Naive thymus-derived CD4-positive, alpha-beta T cell (primary cell): ENCODE measurements around the gene NDRG4. TPM values are rescaled to one million over a fixed set of nuclear protein-coding genes. Genes with fewer than 3 reads are reported as not detected.

Source experiments
- ATAC-seq: fragments of 150-1000 bp; cut with Tn5 transposase; 2 replicates; pipeline ENCODE4 v1.10.0; 2021; ENCODE audit warnings: mild to moderate bottlenecking, moderate library complexity
- CTCF ChIA-PET: fragments of 350-600 bp; sonication (Branson Sonifier 250); formaldehyde crosslinking; loops from one replicate; lab custom pipeline; 2021; ENCODE audit warnings: antibody characterized with exemption; lab: Charles Lee
- POLR2A ChIA-PET: fragments of 350-600 bp; sonication (Branson Sonifier 250); formaldehyde crosslinking; loops from one replicate; lab custom pipeline; 2021; ENCODE audit warnings: antibody characterized with exemption, inconsistent platforms; lab: Charles Lee
- DNase-seq, 9 donors: peaks; one replicate each; pipeline versions ENCODE4 v3.0.0 to v3.0.0-alpha.2; 2020 to 2022; ENCODE audit warnings: mixed read lengths in 1 of 9
- H3K27ac ChIP-seq: one replicate; pipeline ENCODE4 v1.7.0; 2013; ENCODE audit warnings: mild to moderate bottlenecking, low read depth, low read length, moderate library complexity
- H3K27me3 ChIP-seq, 2 donors: one replicate each; pipeline ENCODE4 v1.7.0; 2013; ENCODE audit warnings: low read length in 2 of 2, mild to moderate bottlenecking in 2 of 2, moderate library complexity in 2 of 2; ENCODE audit not compliant: control insufficient read depth in 2 of 2, insufficient read depth in 2 of 2
- H3K36me3 ChIP-seq, 3 experiments: 1 replicate in 2 of 3; 2 replicates in 1 of 3; pipeline ENCODE4 v1.7.0; 2013; ENCODE audit warnings: low read length in 3 of 3, mild to moderate bottlenecking in 3 of 3, moderate library complexity in 1 of 3; ENCODE audit not compliant: insufficient read depth in 3 of 3, control insufficient read depth in 2 of 3
- H3K4me1 ChIP-seq, 2 donors: one replicate each; pipeline ENCODE4 v1.7.0; 2013; ENCODE audit warnings: low read length in 2 of 2, mild to moderate bottlenecking in 2 of 2, moderate library complexity in 1 of 2; ENCODE audit not compliant: control insufficient read depth in 2 of 2, insufficient read depth in 2 of 2
- H3K4me3 ChIP-seq: 2 replicates; pipeline ENCODE4 v1.7.0; 2013; ENCODE audit warnings: mild to moderate bottlenecking, low read length
- H3K9me3 ChIP-seq, 3 experiments: 1 replicate in 2 of 3; 2 replicates in 1 of 3; pipeline ENCODE4 v1.7.0; 2013; ENCODE audit warnings: low read length in 3 of 3; ENCODE audit not compliant: control insufficient read depth in 2 of 3
- H3K27ac Mint-ChIP-seq, 9 donors: one replicate each; pipeline ENCODE4 v1.8.0; 2020 to 2022; ENCODE audit warnings: mixed read lengths in 9 of 9, mild to moderate bottlenecking in 8 of 9, moderate library complexity in 5 of 9, inconsistent platforms in 2 of 9
- H3K27me3 Mint-ChIP-seq, 5 donors: one replicate each; pipeline ENCODE4 v1.8.0; 2021 to 2022; ENCODE audit warnings: mixed read lengths in 5 of 5, mild to moderate bottlenecking in 1 of 5
- H3K36me3 Mint-ChIP-seq, 5 donors: one replicate each; pipeline ENCODE4 v1.8.0; 2020 to 2022; ENCODE audit warnings: mixed read lengths in 5 of 5, mild to moderate bottlenecking in 3 of 5, inconsistent platforms in 1 of 5
- H3K4me1 Mint-ChIP-seq, 7 donors: one replicate each; pipeline ENCODE4 v1.8.0; 2020 to 2022; ENCODE audit warnings: mixed read lengths in 7 of 7, mild to moderate bottlenecking in 3 of 7, inconsistent platforms in 1 of 7
- H3K4me3 Mint-ChIP-seq, 10 donors: one replicate each; pipeline ENCODE4 v1.8.0; 2020 to 2022; ENCODE audit warnings: mild to moderate bottlenecking in 10 of 10, mixed read lengths in 10 of 10, moderate library complexity in 6 of 10, inconsistent platforms in 2 of 10
- H3K9me3 Mint-ChIP-seq, 11 donors: one replicate each; pipeline ENCODE4 v1.8.0; 2020 to 2022; ENCODE audit warnings: mixed read lengths in 11 of 11, mild to moderate bottlenecking in 4 of 11, inconsistent platforms in 1 of 11, moderate library complexity in 1 of 11
- intact Hi-C, 2 donors: fragments of 100-400 bp; cut with micrococcal nuclease; formaldehyde crosslinking; loops; one replicate each; pipeline ENCODE4 v1.15.1; 2023
- polyA plus RNA-seq, 2 donors: library from polyadenylated mRNA; unstranded; fragments of 300-500 nt; fragmentation: Illumina TruSeq; gene quantifications; one replicate each; pipeline ENCODE4 v1.2.3, GENCODE V29; 2021
- total RNA-seq, 6 experiments: library from RNA in 5 of 6; stranded (reverse) in 5 of 6; gene quantifications; 1 replicate in 5 of 6; 2 replicates in 1 of 6; pipeline ENCODE4 v1.2.3 and lab custom pipeline; 2021 to 2026

NDRG4 gene
- total and polyA plus RNA-seq, 7 experiments from 2014 or later: 0.63 to 5.3 (median 2.4) TPM

- H3K4me1 ChIP-seq: no peaks in the 10 kb centered on the region
- intact Hi-C loops: no loop called here
- H3K9me3 Mint-ChIP-seq: no peaks in the 10 kb centered on the region
- H3K4me1 Mint-ChIP-seq: peaks cover 0 to 11% (median 0%) of the 10 kb centered on the region in 7 donors
- ChIA-PET POLR2A (no interaction called here), CTCF (no interaction called here)
- no peak overlapping the region for H3K4me3 Mint-ChIP-seq
- H3K4me3 ChIP-seq: no peak overlapping the region
- H3K27ac ChIP-seq: no peak overlapping the region
- no peaks in the 10 kb centered on the region for H3K36me3 ChIP-seq
- H3K27ac Mint-ChIP-seq: no peak overlapping the region
- H3K36me3 Mint-ChIP-seq: no peaks in the 10 kb centered on the region
- H3K27me3 Mint-ChIP-seq: peaks cover 24 to 40% (median 28%) of the 10 kb centered on the region in 5 donors
- no peaks in the 10 kb centered on the region for H3K9me3 ChIP-seq
- H3K27me3 ChIP-seq: no peaks in the 10 kb centered on the region
- no peak for ATAC-seq
- no peak for DNase-seq
Measured at GRCh38 chr16:58472827-58473226, 27.1 kb upstream of the NDRG4 start.

GRCh38 chr16:58474296-58474695 is 25.6 kb upstream of the NDRG4 start:
- POLR2A ChIA-PET: no interaction called here
- ATAC-seq (no peak), DNase-seq (no peak)
- Histone ChIP-seq H3K36me3 (no peaks in the 10 kb centered on the region), H3K27ac (no peak overlapping the region), H3K4me1 (no peaks in the 10 kb centered on the region), H3K4me3 (no peak overlapping the region), H3K27me3 (no peaks in the 10 kb centered on the region), H3K9me3 (no peaks in the 10 kb centered on the region)
- no peak overlapping the region for H3K4me3 Mint-ChIP-seq
- no peaks in the 10 kb centered on the region for H3K36me3 Mint-ChIP-seq
- peaks cover 0 to 11% (median 0%) of the 10 kb centered on the region in 7 donors for H3K4me1 Mint-ChIP-seq
- intact Hi-C loops: no loop called here
- H3K27me3 Mint-ChIP-seq: peaks cover 9 to 26% (median 18%) of the 10 kb centered on the region in 5 donors
- no peaks in the 10 kb centered on the region for H3K9me3 Mint-ChIP-seq
- CTCF ChIA-PET: no interaction called here
- H3K27ac Mint-ChIP-seq: no peak overlapping the region

- Mint-ChIP-seq H3K4me1 (peaks cover 0 to 11% (median 0%) of the 10 kb centered on the region in 7 donors), H3K9me3 (no peaks in the 10 kb centered on the region), H3K36me3 (no peaks in the 10 kb centered on the region), H3K27me3 (peaks cover 6 to 27% (median 12%) of the 10 kb centered on the region in 5 donors), H3K4me3 (no peak overlapping the region), H3K27ac (no peak overlapping the region)
- CTCF ChIA-PET: no interaction called here
- intact Hi-C loops: no loop called here
- POLR2A ChIA-PET: no interaction called here
- Histone ChIP-seq H3K4me3 (no peak overlapping the region), H3K27ac (no peak overlapping the region), H3K27me3 (peaks cover 0 to 2% of the 10 kb centered on the region in 2 donors), H3K4me1 (no peaks in the 10 kb centered on the region), H3K36me3 (no peaks in the 10 kb centered on the region), H3K9me3 (no peaks in the 10 kb centered on the region)
- ATAC-seq (no peak), DNase-seq (no peak)
Measured at GRCh38 chr16:58475091-58475619, 24.8 kb upstream of the NDRG4 start.

GRCh38 chr16:58476791-58477190 is 23.2 kb upstream of the NDRG4 start:
- DNase-seq (no peak), ATAC-seq (no peak)
- Histone ChIP-seq H3K27ac (no peak overlapping the region), H3K4me1 (no peaks in the 10 kb centered on the region), H3K36me3 (no peaks in the 10 kb centered on the region), H3K27me3 (peaks cover 0 to 2% of the 10 kb centered on the region in 2 donors), H3K4me3 (no peak overlapping the region), H3K9me3 (no peaks in the 10 kb centered on the region)
- POLR2A ChIA-PET: no interaction called here
- CTCF ChIA-PET: no interaction called here
- Mint-ChIP-seq H3K36me3 (no peaks in the 10 kb centered on the region), H3K4me1 (peaks cover 0 to 2% (median 0%) of the 10 kb centered on the region in 7 donors), H3K27me3 (peaks cover 6 to 25% (median 10%) of the 10 kb centered on the region in 5 donors), H3K27ac (no peak overlapping the region), H3K9me3 (no peaks in the 10 kb centered on the region), H3K4me3 (no peak overlapping the region)
- intact Hi-C loops: no loop called here

GRCh38 chr16:58478427-58478826 is 21.5 kb upstream of the NDRG4 start:
- no peak overlapping the region for H3K4me3 Mint-ChIP-seq
- no peak overlapping the region for H3K4me3 ChIP-seq
- no peaks in the 10 kb centered on the region for H3K9me3 ChIP-seq
- intact Hi-C loops: no loop called here
- no peaks in the 10 kb centered on the region for H3K4me1 ChIP-seq
- ChIA-PET POLR2A (no interaction called here), CTCF (interaction anchor here (0.6 to 0.7 kb wide), 2 partner anchors 143 to 182 kb away, joined by 3 read pairs; no protein-coding TSS in a partner anchor)
- peaks cover 0 to 15% (median 10%) of the 10 kb centered on the region in 5 donors for H3K27me3 Mint-ChIP-seq
- H3K4me1 Mint-ChIP-seq: peaks cover 0 to 2% (median 0%) of the 10 kb centered on the region in 7 donors
- no peaks in the 10 kb centered on the region for H3K36me3 Mint-ChIP-seq
- H3K27ac Mint-ChIP-seq: no peak overlapping the region
- H3K27ac ChIP-seq: no peak overlapping the region
- ATAC-seq (no peak), DNase-seq (no peak)
- H3K27me3 ChIP-seq: peaks cover 0 to 2% of the 10 kb centered on the region in 2 donors
- no peaks in the 10 kb centered on the region for H3K9me3 Mint-ChIP-seq
- no peaks in the 10 kb centered on the region for H3K36me3 ChIP-seq

- no peaks in the 10 kb centered on the region for H3K9me3 ChIP-seq
- no peak for DNase-seq
- H3K4me3 ChIP-seq: no peak overlapping the region
- no peaks in the 10 kb centered on the region for H3K36me3 ChIP-seq
- Mint-ChIP-seq H3K27ac (no peak overlapping the region), H3K4me3 (no peak overlapping the region), H3K36me3 (no peaks in the 10 kb centered on the region), H3K9me3 (no peaks in the 10 kb centered on the region), H3K4me1 (no peaks in the 10 kb centered on the region), H3K27me3 (peaks cover 0 to 11% (median 4%) of the 10 kb centered on the region in 5 donors)
- intact Hi-C loops: no loop called here
- H3K27me3 ChIP-seq: peaks cover 0 to 2% of the 10 kb centered on the region in 2 donors
- ATAC-seq: no peak
- H3K27ac ChIP-seq: no peak overlapping the region
- POLR2A ChIA-PET: no interaction called here
- CTCF ChIA-PET: no interaction called here
- no peaks in the 10 kb centered on the region for H3K4me1 ChIP-seq
Measured at GRCh38 chr16:58481226-58481869, 18.6 kb upstream of the NDRG4 start.

GRCh38 chr16:58481931-58482330 is 18.0 kb upstream of the NDRG4 start:
- Mint-ChIP-seq H3K4me3 (no peak overlapping the region), H3K9me3 (no peaks in the 10 kb centered on the region), H3K36me3 (no peaks in the 10 kb centered on the region), H3K27ac (no peak overlapping the region), H3K27me3 (peaks cover 0 to 14% (median 6%) of the 10 kb centered on the region in 5 donors), H3K4me1 (no peaks in the 10 kb centered on the region)
- DNase-seq (no peak), ATAC-seq (no peak)
- no peak overlapping the region for H3K27ac ChIP-seq
- intact Hi-C loops: no loop called here
- CTCF ChIA-PET: no interaction called here
- H3K36me3 ChIP-seq: no peaks in the 10 kb centered on the region
- peaks cover 0 to 2% of the 10 kb centered on the region in 2 donors for H3K27me3 ChIP-seq
- no peak overlapping the region for H3K4me3 ChIP-seq
- no peaks in the 10 kb centered on the region for H3K9me3 ChIP-seq
- H3K4me1 ChIP-seq: no peaks in the 10 kb centered on the region
- POLR2A ChIA-PET: no interaction called here
